ENCODE data around the gene GPR132.
"Not testable (repeated sequence)": the region's sequence is repeated elsewhere in the genome, so short reads cannot be mapped to it uniquely, and the experiment has no call there.

The GPR132 gene

DNA sequence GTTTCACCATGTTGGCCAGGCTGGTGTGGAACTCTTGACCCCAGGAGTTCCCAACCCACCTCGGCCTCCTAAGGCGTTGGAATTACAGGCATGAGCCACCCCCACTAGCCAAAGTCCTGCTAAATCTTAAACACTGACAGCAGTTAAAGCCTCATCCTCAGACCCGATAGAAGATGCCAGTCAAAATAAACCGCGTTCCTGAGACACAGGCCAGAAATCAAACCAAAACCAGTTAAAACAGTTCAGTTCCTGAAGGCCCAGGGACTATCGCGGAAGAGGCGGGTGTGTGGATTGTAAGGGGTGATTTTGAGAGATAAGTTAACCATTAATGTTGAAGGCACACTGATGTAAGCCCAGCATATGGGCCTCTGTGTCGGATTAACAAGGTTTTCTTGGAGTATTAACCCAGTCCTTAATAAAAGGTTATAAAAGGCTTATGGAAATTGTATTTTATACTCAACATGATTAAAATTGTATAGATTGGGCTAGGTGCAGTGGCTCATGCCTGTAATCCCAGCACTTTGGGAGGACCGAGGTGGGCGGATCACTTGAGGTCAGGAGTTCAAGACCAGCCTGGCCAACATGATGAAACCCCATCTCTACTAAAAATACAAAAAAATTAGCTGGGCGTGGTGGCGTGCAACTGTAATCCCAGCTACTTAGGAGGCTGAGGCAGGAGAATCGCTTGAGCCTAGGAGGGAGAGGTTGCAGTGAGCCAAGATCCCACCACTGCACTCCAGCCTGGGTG lies 25.6 kb downstream of the GPR132 start:
- no peak for DNase-seq

GRCh38 chr14:105035616-105036015 lies 29.6 kb downstream of the GPR132 start:
- DNase-seq, result not testable (repeated sequence)

GRCh38 chr14:105034315-105035039 lies 30.8 kb downstream of the GPR132 start:
- no peak for DNase-seq

- DNase-seq, result not testable (repeated sequence)
These were observed 31.8 kb downstream of the GPR132 start for GRCh38 chr14:105033412-105033900.

DNA sequence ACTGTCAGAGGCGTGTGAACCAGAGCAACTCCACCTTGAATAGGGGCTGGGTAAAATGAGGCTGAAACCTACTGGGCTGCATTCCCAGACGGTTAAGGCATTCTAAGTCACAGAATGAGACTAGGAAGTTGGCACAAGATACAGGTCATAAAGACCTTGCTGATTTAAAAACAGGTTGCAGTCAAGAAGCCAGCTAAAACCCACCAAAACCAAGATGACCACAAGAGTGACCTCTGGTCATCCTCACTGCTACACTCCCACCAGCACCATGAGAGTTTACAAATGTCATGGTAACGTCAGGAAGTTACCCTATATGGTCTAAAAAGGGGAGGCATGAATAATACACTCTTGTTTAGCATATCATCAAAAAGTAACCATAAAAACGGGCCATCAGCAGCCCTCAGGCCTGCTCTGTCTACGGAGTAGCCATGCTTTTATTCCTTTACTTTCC lies 32.8 kb downstream of the GPR132 start:
- DNase-seq, result not testable (repeated sequence)

DNA sequence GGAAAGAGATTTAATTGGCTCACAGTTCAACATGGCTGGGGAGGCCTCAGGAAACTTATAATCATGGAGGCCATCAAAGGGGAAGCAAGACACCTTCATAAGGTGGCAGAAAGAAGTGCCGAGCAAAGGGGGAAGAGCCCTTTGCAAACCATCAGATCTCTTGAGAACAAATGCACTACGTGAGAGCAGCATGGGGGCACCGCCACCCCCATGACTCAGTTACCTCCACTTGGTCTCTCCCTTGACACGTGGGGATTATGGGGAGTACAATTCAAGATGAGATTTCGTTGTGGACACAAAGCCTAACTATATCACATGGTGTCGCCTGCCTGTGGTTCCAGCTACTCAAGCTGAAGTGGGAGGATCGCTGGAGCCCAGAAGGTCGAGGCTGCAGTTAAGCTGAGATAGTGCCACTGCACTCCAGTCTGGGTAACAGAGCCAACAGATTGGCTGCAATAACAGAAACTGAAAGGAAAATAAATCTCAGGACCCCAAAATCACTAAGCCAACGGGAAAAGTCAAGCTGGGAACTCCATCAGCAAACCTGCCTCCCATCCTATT lies 34.3 kb downstream of the GPR132 start:
- no peak for DNase-seq

- DNase-seq, result no peak
These were observed 35.0 kb downstream of the GPR132 start for GRCh38 chr14:105030194-105030593.

DNA sequence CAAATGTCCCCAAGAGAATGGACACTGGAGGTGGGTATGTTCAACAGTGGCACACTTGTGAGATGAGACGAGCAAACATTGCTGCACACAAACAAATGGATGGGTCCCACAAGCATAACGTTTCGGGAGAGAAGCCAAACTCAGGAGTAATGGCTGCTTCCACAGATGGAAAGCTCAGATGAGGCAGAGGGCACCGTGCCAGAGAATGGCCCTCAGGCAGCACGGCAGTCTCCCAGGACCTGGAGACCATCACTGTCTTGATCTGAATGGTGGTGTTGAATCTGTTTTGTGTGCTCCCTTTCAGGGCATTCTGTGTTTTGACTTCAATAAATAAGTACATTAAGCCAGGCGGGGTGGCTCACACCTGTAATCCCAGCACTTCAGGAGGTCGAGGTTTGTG lies 35.8 kb downstream of the GPR132 start:
- no peak for DNase-seq

DNA sequence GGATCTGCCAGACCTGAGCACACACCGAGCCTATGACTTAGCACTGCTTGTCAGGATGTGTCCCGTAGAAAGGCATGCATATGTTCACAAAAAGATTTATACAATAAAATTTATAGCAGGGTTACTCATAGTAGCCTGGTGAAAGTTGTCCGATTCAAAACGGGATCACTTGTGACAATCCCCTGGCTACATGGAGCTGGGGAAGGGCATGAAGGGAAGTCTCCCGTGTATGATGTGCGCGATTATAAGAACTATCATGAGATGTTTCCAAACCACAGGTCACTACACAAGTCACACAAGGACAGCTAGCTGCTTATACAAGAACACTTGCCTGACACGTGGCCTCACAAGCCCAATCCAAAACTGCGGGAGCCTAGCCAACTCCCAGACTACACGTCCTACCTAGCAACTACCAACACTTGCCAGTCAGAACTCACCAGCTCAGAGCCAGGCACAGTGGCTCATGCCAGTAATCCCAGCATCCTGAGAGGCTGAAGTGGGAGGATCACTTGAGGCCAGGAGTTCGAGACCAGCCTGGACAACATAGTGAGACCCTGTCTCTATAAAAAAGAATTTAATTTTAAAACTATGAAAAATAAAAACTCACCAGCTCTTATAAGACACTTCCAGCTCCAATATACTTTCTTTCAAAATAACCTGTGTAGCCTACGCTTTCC lies 36.8 kb downstream of the GPR132 start:
- DNase-seq, result no peak

- DNase-seq, result not testable (repeated sequence)
These were observed 37.5 kb downstream of the GPR132 start for GRCh38 chr14:105027718-105028117.

GRCh38 chr14:105026802-105027563 lies 38.2 kb downstream of the GPR132 start:
- no peak for DNase-seq

GRCh38 chr14:105026033-105026785 lies 39.0 kb downstream of the GPR132 start:
- DNase-seq, result no peak

- no peak for DNase-seq
These were observed 39.8 kb downstream of the GPR132 start for GRCh38 chr14:105025429-105025828.

- no peak for DNase-seq
These were observed 41.3 kb downstream of the GPR132 start for GRCh38 chr14:105023791-105024480.

GRCh38 chr14:105023144-105023543 lies 42.1 kb downstream of the GPR132 start:
- no peak for DNase-seq

GRCh38 chr14:105022276-105022670 lies 43.0 kb downstream of the GPR132 start:
- DNase-seq, result no peak

GRCh38 chr14:105021656-105022275 lies 43.5 kb downstream of the GPR132 start:
- DNase-seq, result no peak

- peak; percentile 23 for DNase-seq
These were observed 44.2 kb downstream of the GPR132 start, which contains the start of gene CDCA4 for GRCh38 chr14:105020815-105021655. TSS of gene CDCA4 (minus strand) at chr14:105021083. CDS start at chr14:105011929, 9,154 bp downstream.
